ENCODE measurements around the gene CBR1.

The CBR1 gene

GRCh38 chr21:36052860-36053714, 16.7 kb upstream of the CBR1 start:
- no peaks in the 10 kb centered on the region for H3K27me3 ChIP-seq (replicated peaks)
- H3K36me3 ChIP-seq (replicated peaks): peaks cover 61% of the 10 kb centered on the region
- no peak overlapping the region for H3K27ac ChIP-seq
- TF ChIP-seq CTCF (IDR thresholded peaks at IDR 0.05; ENCODE audit: low read depth, low read length, missing control alignments): no peak
- DNase-seq: no peak
- in situ Hi-C loops (cut with HindIII; ENCODE audit: low pct_ligation_motif_present, low sequenced_read_pairs): no loop called here
- no peak overlapping the region for H3K4me3 ChIP-seq (ENCODE audit: low read depth, low read length)

GRCh38 chr21:36053715-36054062, 16.1 kb upstream of the CBR1 start:
- in situ Hi-C loops (cut with HindIII; ENCODE audit: low pct_ligation_motif_present, low sequenced_read_pairs): no loop called here
- no peak for TF ChIP-seq CTCF (IDR thresholded peaks at IDR 0.05; ENCODE audit: low read depth, low read length, missing control alignments)
- Histone ChIP-seq H3K27ac (no peak overlapping the region), H3K27me3 (replicated peaks) (no peaks in the 10 kb centered on the region), H3K4me3 (ENCODE audit: low read depth, low read length) (no peak overlapping the region), H3K36me3 (replicated peaks) (peaks cover 58% of the 10 kb centered on the region)
- DNase-seq: no peak

GRCh38 chr21:36055551-36055950, 14.3 kb upstream of the CBR1 start:
- in situ Hi-C loops (cut with HindIII; ENCODE audit: low pct_ligation_motif_present, low sequenced_read_pairs): no loop called here
- peaks cover 52% of the 10 kb centered on the region for H3K36me3 ChIP-seq (replicated peaks)
- no peak for TF ChIP-seq CTCF (IDR thresholded peaks at IDR 0.05; ENCODE audit: low read depth, low read length, missing control alignments)

GRCh38 chr21:36059823-36060158, 10.0 kb upstream of the CBR1 start:
- in situ Hi-C loops (cut with HindIII; ENCODE audit: low pct_ligation_motif_present, low sequenced_read_pairs): no loop called here
- TF ChIP-seq CTCF (IDR thresholded peaks at IDR 0.05; ENCODE audit: low read depth, low read length, missing control alignments): no peak
- peak overlapping the region; percentile 97 for H3K4me3 ChIP-seq (ENCODE audit: low read depth, low read length)
- no peaks in the 10 kb centered on the region for H3K27me3 ChIP-seq (replicated peaks)
- DNase-seq: peak; percentile 39
- H3K36me3 ChIP-seq (replicated peaks): peaks cover 28% of the 10 kb centered on the region
- H3K27ac ChIP-seq: peak overlapping the region; percentile 77

More at GRCh38 chr21:36055551-36055950, 14.3 kb upstream of the CBR1 start:
- no peak for DNase-seq
- no peak overlapping the region for H3K27ac ChIP-seq
- no peaks in the 10 kb centered on the region for H3K27me3 ChIP-seq (replicated peaks)
- no peak overlapping the region for H3K4me3 ChIP-seq (ENCODE audit: low read depth, low read length)

GRCh38 chr21:36060159-36060921, 9.5 kb upstream of the CBR1 start, which contains the start of gene SETD4:
SETD4 (minus strand) TSS chr21:36060526; CDS start chr21:36058888, 1,638 bp downstream.
- in situ Hi-C loops (cut with HindIII; ENCODE audit: low pct_ligation_motif_present, low sequenced_read_pairs): no loop called here
- Histone ChIP-seq H3K27ac (peak within 1 kb of the TSS; percentile 77), H3K27me3 (replicated peaks) (no peaks in the 10 kb centered on the region), H3K4me3 (ENCODE audit: low read depth, low read length) (peak within 1 kb of the TSS; percentile 97), H3K36me3 (replicated peaks) (peaks cover 22% of the 10 kb centered on the region)
- DNase-seq: peak; percentile 92
- TF ChIP-seq CTCF (IDR thresholded peaks at IDR 0.05; ENCODE audit: low read depth, low read length, missing control alignments): no peak

Measured in brain microvascular endothelial cell (primary cell).